K562 (cell line): ENCODE measurements around the gene LMTK2. TPM values are rescaled to one million over a fixed set of nuclear protein-coding genes. Genes with fewer than 3 reads are reported as not detected.

Experiments
- ATAC-seq: fragments of 200-7000 bp; cut with Tn5 transposase; 3 replicates; pipeline ENCODE4 v1.9.1; 2020; ENCODE audit warnings: moderate library complexity
- BruUV-seq: library from RNA; stranded (reverse); fragments of 400-500 nt; replicated peaks from 2 replicates; lab custom pipeline; 2021; lab: Mats Ljungman, UMichigan
- CTCF ChIA-PET: fragments of 300-600 bp; formaldehyde crosslinking; extraction: SDS; loops from one replicate; lab custom pipeline; 2021; ENCODE audit warnings: low intra/inter-chr PET ratio; lab: Yijun Ruan, JAX
- POLR2A ChIA-PET: fragments of 300-600, 350-650 bp; sonication (Branson Sonifier 250); formaldehyde crosslinking; extraction: SDS; loops from one replicate; lab custom pipeline; 2021; ENCODE audit warnings: antibody characterized with exemption, inconsistent platforms; lab: Yijun Ruan, JAX
- DNase-seq, 4 experiments: peaks; one replicate each; pipeline versions ENCODE4 v3.0.0 to v3.0.0-alpha.2; 2011 to 2018; ENCODE audit warnings: low spot score in 3 of 4, mixed read lengths in 3 of 4; ENCODE audit errors: extremely low read depth in 1 of 4
- FAIRE-seq: peaks from 2 replicates; lab custom pipeline; 2011; peaks lifted over from hg19 to GRCh38; lab: Jason Lieb, UNC
- H2AFZ ChIP-seq: 2 replicates; pipeline ENCODE4 v1.6.0; 2011; ENCODE audit warnings: low read depth, low read length, control low read depth, inconsistent platforms
- H3K27ac ChIP-seq: fragments of 200-600 bp; 3 replicates; pipeline ENCODE4 v1.8.0; 2011; ENCODE audit warnings: low read depth, mild to moderate bottlenecking, control low read depth, inconsistent platforms, low read length, moderate library complexity, mixed read lengths; ENCODE audit errors: extremely low read depth
- H3K27me3 ChIP-seq, 2 experiments: fragments of 300-600 bp in 1 of 2; 2 replicates in 1 of 2; 3 replicates in 1 of 2; pipeline versions ENCODE4 v1.6.0 to v1.8.0; 2011; ENCODE audit warnings: inconsistent platforms in 2 of 2, low read length in 2 of 2, mild to moderate bottlenecking in 1 of 2, mixed read lengths in 1 of 2, moderate library complexity in 1 of 2; ENCODE audit not compliant: control insufficient read depth in 2 of 2, insufficient read depth in 2 of 2
- H3K36me3 ChIP-seq: fragments of 300-600 bp; 3 replicates; pipeline ENCODE4 v1.8.0; 2011; ENCODE audit warnings: mild to moderate bottlenecking, low read length, inconsistent platforms; ENCODE audit not compliant: control insufficient read depth, insufficient read depth
- H3K4me1 ChIP-seq, 2 experiments: fragments of 200-600 bp in 1 of 2; replicated peaks in 1 of 2; 2 replicates in 1 of 2; 3 replicates in 1 of 2; pipeline versions ENCODE4 v1.5.1 to v1.8.0; 2011; ENCODE audit warnings: inconsistent platforms in 2 of 2, low read length in 2 of 2, mild to moderate bottlenecking in 1 of 2, mixed read lengths in 1 of 2, moderate library complexity in 1 of 2; ENCODE audit not compliant: control insufficient read depth in 2 of 2, insufficient read depth in 2 of 2
- H3K4me2 ChIP-seq: 2 replicates; pipeline ENCODE4 v1.6.1; 2011; ENCODE audit warnings: low read length, control low read depth, inconsistent platforms, mixed read lengths; ENCODE audit not compliant: insufficient read depth
- H3K4me3 ChIP-seq: fragments of 200-600 bp; sonication (generic), shearing (Covaris generic); 2 replicates; pipeline ENCODE4 v1.5.1; 2016; ENCODE audit warnings: control low read depth, inconsistent platforms
- H3K79me2 ChIP-seq: fragments of 200-600 bp; 3 replicates; pipeline ENCODE4 v1.8.0; 2011; ENCODE audit warnings: low read length, inconsistent platforms; ENCODE audit not compliant: control insufficient read depth, insufficient read depth
- H3K9ac ChIP-seq, 2 experiments: 2 replicates each; pipeline versions ENCODE4 v1.6.0 to v1.6.1; 2011; ENCODE audit warnings: low read depth in 2 of 2, low read length in 2 of 2, control low read depth in 1 of 2, inconsistent platforms in 1 of 2, mild to moderate bottlenecking in 1 of 2, mixed read lengths in 1 of 2; ENCODE audit not compliant: insufficient read depth in 1 of 2
- H3K9me1 ChIP-seq: one replicate; pipeline ENCODE4 v1.6.0; 2011; ENCODE audit warnings: inconsistent platforms, mild to moderate bottlenecking, low read length, moderate library complexity; ENCODE audit not compliant: control insufficient read depth, insufficient read depth
- H3K9me3 ChIP-seq: replicated peaks from 2 replicates; pipeline ENCODE4 v1.5.1; 2011; ENCODE audit warnings: low read depth, low read length, inconsistent platforms; ENCODE audit not compliant: control insufficient read depth, insufficient read depth
- H4K20me1 ChIP-seq: replicated peaks from 2 replicates; pipeline ENCODE4 v1.6.1; 2011; ENCODE audit warnings: low read length, inconsistent platforms, mixed read lengths; ENCODE audit not compliant: control insufficient read depth, insufficient read depth
- FOXA3 ChIP-seq, 2 experiments: fragments of 450-650 bp in 1 of 2; sonication (generic) in 1 of 2; formaldehyde crosslinking; IDR thresholded peaks in 1 of 2; conservative IDR thresholded peaks in 1 of 2; 2 replicates each; pipeline versions ENCODE4 v1.4.0 to v1.8.0; 2020 to 2022; ENCODE audit warnings: mild to moderate bottlenecking in 2 of 2, missing genetic modification reagents in 1 of 2
- MTF1 ChIP-seq: fragments of 250-450 bp; sonication (Bioruptor Pico); IDR thresholded peaks from 2 replicates; pipeline ENCODE4 v1.9.0; 2021; ENCODE audit warnings: moderate library complexity, mild to moderate bottlenecking, inconsistent platforms, borderline replicate concordance
- NFE2 ChIP-seq: IDR thresholded peaks from 2 replicates; pipeline ENCODE4 v1.6.1; 2014; ENCODE audit warnings: antibody characterized with exemption, low read depth
- NRF1 ChIP-seq, 2 experiments: fragments of 450-650 bp; IDR thresholded peaks in 1 of 2; conservative IDR thresholded peaks in 1 of 2; 2 replicates each; pipeline ENCODE4 v1.6.1; 2014; ENCODE audit warnings: mild to moderate bottlenecking in 2 of 2
- SMAD2 ChIP-seq: fragments of 150-350 bp; IDR thresholded peaks from 2 replicates; pipeline ENCODE4 v1.6.1; 2014; ENCODE audit warnings: low read depth, mild to moderate bottlenecking, low read length
- SMAD3 ChIP-seq: fragments of 450-650 bp; formaldehyde crosslinking; conservative IDR thresholded peaks from 2 replicates; pipeline ENCODE4 v1.4.0; 2020; ENCODE audit warnings: mild to moderate bottlenecking
- TGIF2 ChIP-seq: sonication (generic); formaldehyde crosslinking; IDR thresholded peaks from 2 replicates; pipeline ENCODE4 v1.8.1; 2022; ENCODE audit warnings: mild to moderate bottlenecking, missing genetic modification reagents, moderate library complexity
- ZNF239 ChIP-seq: fragments of 250-450 bp; sonication (Bioruptor Pico); IDR thresholded peaks from 2 replicates; pipeline ENCODE4 v1.4.0; 2020; ENCODE audit warnings: mild to moderate bottlenecking
- WGBS: fragments of 100-300 bp; shearing (Covaris generic); methylation state at CpG from one replicate; pipeline ENCODE4 v1.1.6; 2016; ENCODE audit warnings: low coverage, mixed read lengths; ENCODE audit not compliant: insufficient coverage; ENCODE audit errors: missing lambda C conversion rate; 5-methylcytosine and 5-hydroxymethylcytosine counted together
- in situ Hi-C: fragments of 300-500 bp; cut with MboI; formaldehyde crosslinking; loops from 4 replicates; pipeline ENCODE4 v1.15.0; 2018; ENCODE audit warnings: inconsistent platforms, mixed read lengths
- intact Hi-C: fragments of 100-400 bp; cut with micrococcal nuclease; formaldehyde crosslinking; loops from 2 replicates; pipeline ENCODE4 v1.14.2; 2022
- polyA plus RNA-seq, 8 experiments: library from polyadenylated mRNA; depleted of rRNA in 4 of 8; stranded (reverse) in 5 of 8; unstranded in 3 of 8; fragments of >200 nt; fragmentation: Nextera tagmentation in 2 of 8; fragmentation: Illumina TruSeq in 1 of 8; extraction: Ambion mirVana in 2 of 8; extraction: Trizol in 1 of 8; gene quantifications; 2 replicates each; pipeline versions ENCODE4 v1.2.1 to v1.2.3, GENCODE V29; 2011 to 2014; ENCODE audit warnings: inconsistent platforms in 1 of 8, missing spikeins in 1 of 8
- total RNA-seq, 7 experiments: library from RNA; depleted of rRNA in 6 of 7; stranded (reverse); fragments of >200 nt in 6 of 7; fragmentation: Illumina TruSeq in 2 of 7; extraction: Trizol in 2 of 7; gene quantifications; 2 replicates each; pipeline versions ENCODE4 v1.2.1 to v1.2.3, GENCODE V29; 2011 to 2021; ENCODE audit warnings: low replicate concordance in 1 of 7
- TF ChIP-seq, protein P1 (sequence below): sonication (generic); formaldehyde crosslinking; IDR thresholded peaks from 2 replicates; pipeline ENCODE4 v1.8.0; 2023; ENCODE audit warnings: mild to moderate bottlenecking, missing genetic modification reagents
- TF ChIP-seq, protein P2 (sequence below): fragments of 250-450 bp; sonication (Bioruptor Pico); IDR thresholded peaks from 2 replicates; pipeline ENCODE4 v1.4.0; 2020; ENCODE audit warnings: mild to moderate bottlenecking
- TF ChIP-seq, protein P3 (sequence below), 2 experiments: IDR thresholded peaks in 1 of 2; conservative IDR thresholded peaks in 1 of 2; 2 replicates each; pipeline ENCODE4 v1.6.1; 2016; ENCODE audit warnings: low read depth in 2 of 2, mild to moderate bottlenecking in 1 of 2, missing compliant biosample characterization in 1 of 2, missing genetic modification characterization in 1 of 2, moderate library complexity in 1 of 2
- TF ChIP-seq, protein P4 (sequence below), 3 experiments: IDR thresholded peaks in 2 of 3; conservative IDR thresholded peaks in 1 of 3; 2 replicates each; pipeline ENCODE4 v1.5.1; 2011 to 2012; ENCODE audit warnings: low read length in 3 of 3, mild to moderate bottlenecking in 3 of 3, control low read depth in 2 of 3, improper control_type of control experiment in 1 of 3, inconsistent platforms in 1 of 3, low read depth in 1 of 3, mixed read lengths in 1 of 3, moderate library complexity in 1 of 3; ENCODE audit not compliant: insufficient read depth in 2 of 3

LMTK2 gene
- total and polyA plus RNA-seq, 9 of the 15 experiments (the other 6 are each of a cell fraction or from before 2014, with no cell fraction given) = 0.78 to 16.4 (median 6.3) TPM

DNA sequence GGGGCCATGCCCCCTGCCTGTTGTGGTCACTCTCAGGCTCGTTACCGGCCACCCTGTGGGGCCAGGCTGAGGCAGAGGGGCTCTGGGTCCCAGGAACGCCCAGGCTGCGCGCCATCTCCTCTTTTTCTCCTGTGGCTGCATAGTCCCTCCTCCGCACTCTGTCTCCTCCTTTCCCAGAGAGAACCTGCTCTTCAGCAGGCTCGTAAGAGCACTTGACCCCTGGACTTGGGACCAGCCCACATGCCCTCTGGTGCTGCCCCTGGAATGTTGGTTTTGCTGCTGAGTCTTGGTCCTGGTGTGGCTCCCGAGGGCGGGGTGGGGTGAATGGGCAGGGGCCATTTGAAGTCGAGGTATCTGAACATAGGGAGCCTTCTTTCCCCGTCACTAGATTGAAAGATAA lies 98.0 kb downstream of the LMTK2 start:
- Histone ChIP-seq H3K4me3 (no peak overlapping the region), H3K27ac (no peak overlapping the region), H4K20me1 (no peaks in the 10 kb centered on the region), H3K27me3 (no peaks in the 10 kb centered on the region), H3K36me3 (peaks cover 44% of the 10 kb centered on the region; the same call in 1 of the 3 replicates), H3K9me3 (no peaks in the 10 kb centered on the region), H3K79me2 (no peaks in the 10 kb centered on the region), H3K9ac (no peak overlapping the region), H3K4me1 (peaks cover 0 to 23% of the 10 kb centered on the region in 2 experiments; a peak in 2 of 5 replicates), H3K4me2 (no peak overlapping the region), H3K9me1 (no peaks in the 10 kb centered on the region), H2AFZ (no peak overlapping the region)
- DNase-seq = no peak
- CTCF ChIA-PET = no interaction called here
- no TSS peak for BruUV-seq
- POLR2A ChIA-PET = no interaction called here
- ATAC-seq = no peak
- intact Hi-C loops = no loop called here
- FAIRE-seq = no peak
- WGBS = 87% methylated on average over 11 of the region's 11 CpGs
- in situ Hi-C loops = no loop called here
- TF ChIP-seq FOXA3 (CRISPR knock-in tag; conservative IDR thresholded peaks at IDR 0.05 in 1 of 2, IDR thresholded peaks at IDR 0.05 in 1 of 2) (no peak), ZNF239 (CRISPR knock-in tag) (no peak), SMAD3 (CRISPR knock-in tag) (no peak), TGIF2 (no peak), SMAD2 (no peak), NRF1 (conservative IDR thresholded peaks at IDR 0.05 in 1 of 2, IDR thresholded peaks at IDR 0.05 in 1 of 2) (no peak), NFE2 (no peak), MTF1 (CRISPR knock-in tag) (no peak)
- TF ChIP-seq, protein P1, sequence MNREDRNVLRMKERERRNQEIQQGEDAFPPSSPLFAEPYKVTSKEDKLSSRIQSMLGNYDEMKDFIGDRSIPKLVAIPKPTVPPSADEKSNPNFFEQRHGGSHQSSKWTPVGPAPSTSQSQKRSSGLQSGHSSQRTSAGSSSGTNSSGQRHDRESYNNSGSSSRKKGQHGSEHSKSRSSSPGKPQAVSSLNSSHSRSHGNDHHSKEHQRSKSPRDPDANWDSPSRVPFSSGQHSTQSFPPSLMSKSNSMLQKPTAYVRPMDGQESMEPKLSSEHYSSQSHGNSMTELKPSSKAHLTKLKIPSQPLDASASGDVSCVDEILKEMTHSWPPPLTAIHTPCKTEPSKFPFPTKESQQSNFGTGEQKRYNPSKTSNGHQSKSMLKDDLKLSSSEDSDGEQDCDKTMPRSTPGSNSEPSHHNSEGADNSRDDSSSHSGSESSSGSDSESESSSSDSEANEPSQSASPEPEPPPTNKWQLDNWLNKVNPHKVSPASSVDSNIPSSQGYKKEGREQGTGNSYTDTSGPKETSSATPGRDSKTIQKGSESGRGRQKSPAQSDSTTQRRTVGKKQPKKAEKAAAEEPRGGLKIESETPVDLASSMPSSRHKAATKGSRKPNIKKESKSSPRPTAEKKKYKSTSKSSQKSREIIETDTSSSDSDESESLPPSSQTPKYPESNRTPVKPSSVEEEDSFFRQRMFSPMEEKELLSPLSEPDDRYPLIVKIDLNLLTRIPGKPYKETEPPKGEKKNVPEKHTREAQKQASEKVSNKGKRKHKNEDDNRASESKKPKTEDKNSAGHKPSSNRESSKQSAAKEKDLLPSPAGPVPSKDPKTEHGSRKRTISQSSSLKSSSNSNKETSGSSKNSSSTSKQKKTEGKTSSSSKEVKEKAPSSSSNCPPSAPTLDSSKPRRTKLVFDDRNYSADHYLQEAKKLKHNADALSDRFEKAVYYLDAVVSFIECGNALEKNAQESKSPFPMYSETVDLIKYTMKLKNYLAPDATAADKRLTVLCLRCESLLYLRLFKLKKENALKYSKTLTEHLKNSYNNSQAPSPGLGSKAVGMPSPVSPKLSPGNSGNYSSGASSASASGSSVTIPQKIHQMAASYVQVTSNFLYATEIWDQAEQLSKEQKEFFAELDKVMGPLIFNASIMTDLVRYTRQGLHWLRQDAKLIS (CRISPR knock-in tag) = no peak
- TF ChIP-seq, protein P2, sequence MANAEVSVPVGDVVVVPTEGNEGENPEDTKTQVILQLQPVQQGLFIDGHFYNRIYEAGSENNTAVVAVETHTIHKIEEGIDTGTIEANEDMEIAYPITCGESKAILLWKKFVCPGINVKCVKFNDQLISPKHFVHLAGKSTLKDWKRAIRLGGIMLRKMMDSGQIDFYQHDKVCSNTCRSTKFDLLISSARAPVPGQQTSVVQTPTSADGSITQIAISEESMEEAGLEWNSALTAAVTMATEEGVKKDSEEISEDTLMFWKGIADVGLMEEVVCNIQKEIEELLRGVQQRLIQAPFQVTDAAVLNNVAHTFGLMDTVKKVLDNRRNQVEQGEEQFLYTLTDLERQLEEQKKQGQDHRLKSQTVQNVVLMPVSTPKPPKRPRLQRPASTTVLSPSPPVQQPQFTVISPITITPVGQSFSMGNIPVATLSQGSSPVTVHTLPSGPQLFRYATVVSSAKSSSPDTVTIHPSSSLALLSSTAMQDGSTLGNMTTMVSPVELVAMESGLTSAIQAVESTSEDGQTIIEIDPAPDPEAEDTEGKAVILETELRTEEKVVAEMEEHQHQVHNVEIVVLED (CRISPR knock-in tag) = no peak
- TF ChIP-seq, protein P3, sequence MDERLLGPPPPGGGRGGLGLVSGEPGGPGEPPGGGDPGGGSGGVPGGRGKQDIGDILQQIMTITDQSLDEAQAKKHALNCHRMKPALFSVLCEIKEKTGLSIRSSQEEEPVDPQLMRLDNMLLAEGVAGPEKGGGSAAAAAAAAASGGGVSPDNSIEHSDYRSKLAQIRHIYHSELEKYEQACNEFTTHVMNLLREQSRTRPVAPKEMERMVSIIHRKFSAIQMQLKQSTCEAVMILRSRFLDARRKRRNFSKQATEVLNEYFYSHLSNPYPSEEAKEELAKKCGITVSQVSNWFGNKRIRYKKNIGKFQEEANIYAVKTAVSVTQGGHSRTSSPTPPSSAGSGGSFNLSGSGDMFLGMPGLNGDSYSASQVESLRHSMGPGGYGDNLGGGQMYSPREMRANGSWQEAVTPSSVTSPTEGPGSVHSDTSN (CRISPR knock-in tag; IDR thresholded peaks at IDR 0.05; ENCODE audit: low read depth) = no peak
- TF ChIP-seq, protein P3 (tag; conservative IDR thresholded peaks at IDR 0.05; ENCODE audit: low read depth) = no peak
- TF ChIP-seq, protein P4, sequence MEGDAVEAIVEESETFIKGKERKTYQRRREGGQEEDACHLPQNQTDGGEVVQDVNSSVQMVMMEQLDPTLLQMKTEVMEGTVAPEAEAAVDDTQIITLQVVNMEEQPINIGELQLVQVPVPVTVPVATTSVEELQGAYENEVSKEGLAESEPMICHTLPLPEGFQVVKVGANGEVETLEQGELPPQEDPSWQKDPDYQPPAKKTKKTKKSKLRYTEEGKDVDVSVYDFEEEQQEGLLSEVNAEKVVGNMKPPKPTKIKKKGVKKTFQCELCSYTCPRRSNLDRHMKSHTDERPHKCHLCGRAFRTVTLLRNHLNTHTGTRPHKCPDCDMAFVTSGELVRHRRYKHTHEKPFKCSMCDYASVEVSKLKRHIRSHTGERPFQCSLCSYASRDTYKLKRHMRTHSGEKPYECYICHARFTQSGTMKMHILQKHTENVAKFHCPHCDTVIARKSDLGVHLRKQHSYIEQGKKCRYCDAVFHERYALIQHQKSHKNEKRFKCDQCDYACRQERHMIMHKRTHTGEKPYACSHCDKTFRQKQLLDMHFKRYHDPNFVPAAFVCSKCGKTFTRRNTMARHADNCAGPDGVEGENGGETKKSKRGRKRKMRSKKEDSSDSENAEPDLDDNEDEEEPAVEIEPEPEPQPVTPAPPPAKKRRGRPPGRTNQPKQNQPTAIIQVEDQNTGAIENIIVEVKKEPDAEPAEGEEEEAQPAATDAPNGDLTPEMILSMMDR (IDR thresholded peaks at IDR 0.05 in 2 of 3, conservative IDR thresholded peaks at IDR 0.05 in 1 of 3; ENCODE audit: insufficient read depth in 2 of 3, low read depth in 1 of 3, low read length in 3 of 3) = no peak
